Fibroblast of peridontal ligament (primary cell): ENCODE results near the gene PANK1.

Experiments
- DNase-seq: peaks from one replicate; pipeline ENCODE4 v3.0.0-alpha.2; 2010; ENCODE audit errors: extremely low read depth

PANK1 gene

GRCh38 chr10:89651916-89652573 is 7.0 kb upstream of the PANK1 start:
- no peak for DNase-seq

DNA sequence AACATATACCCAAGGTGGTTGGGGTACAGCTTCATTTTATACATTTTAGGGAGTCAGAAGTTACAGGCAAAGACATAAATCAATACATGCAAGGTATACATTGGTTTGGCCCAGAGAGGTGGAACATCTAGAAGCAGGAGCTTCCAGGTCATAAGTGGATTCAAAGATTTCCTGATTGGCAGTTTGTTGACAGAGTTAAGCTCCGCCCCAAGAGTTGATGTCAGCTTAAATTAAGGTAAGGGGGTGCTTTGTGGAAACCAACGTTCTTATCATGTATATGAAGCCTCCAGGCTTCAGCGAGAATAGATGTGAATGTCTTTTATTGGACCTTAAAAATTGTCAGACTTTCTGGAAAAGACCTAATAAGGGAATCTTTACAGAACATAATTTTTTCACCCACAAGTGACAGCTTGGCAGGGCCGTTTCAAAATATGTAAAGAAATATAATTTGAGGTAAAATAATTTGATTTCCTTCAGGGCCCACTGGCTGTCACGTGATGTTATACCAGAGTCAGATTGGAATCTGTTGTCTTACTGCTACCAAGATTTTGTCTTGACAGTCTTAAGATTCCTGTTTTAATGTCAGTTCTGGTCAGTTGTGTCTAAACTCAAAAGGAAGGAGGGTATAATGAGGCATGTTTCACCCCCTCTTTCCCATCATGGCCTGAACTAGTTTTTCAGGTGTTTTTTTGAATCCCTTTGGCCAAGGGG is 6.3 kb upstream of the PANK1 start:
- no peak for DNase-seq

DNA sequence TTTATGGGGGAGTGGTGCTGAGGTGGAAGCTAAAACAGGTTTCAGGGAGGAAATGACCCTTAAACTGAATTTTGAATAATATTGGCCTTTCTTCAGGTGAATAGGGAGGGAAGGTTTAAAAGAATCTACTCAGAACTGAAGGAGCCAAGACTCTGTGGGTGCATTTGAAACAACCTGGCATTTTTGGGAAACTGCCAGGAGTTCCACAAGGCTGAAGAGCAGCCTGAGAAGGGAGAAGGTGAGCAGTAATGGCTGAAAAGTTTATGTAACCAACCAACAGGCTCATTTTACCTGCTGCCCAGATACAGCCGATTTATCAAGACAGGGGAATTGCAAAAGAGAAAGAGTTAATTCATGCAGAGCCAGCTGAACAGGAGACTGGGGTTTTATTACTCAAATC is 4.0 kb upstream of the PANK1 start:
- no peak for DNase-seq

DNA sequence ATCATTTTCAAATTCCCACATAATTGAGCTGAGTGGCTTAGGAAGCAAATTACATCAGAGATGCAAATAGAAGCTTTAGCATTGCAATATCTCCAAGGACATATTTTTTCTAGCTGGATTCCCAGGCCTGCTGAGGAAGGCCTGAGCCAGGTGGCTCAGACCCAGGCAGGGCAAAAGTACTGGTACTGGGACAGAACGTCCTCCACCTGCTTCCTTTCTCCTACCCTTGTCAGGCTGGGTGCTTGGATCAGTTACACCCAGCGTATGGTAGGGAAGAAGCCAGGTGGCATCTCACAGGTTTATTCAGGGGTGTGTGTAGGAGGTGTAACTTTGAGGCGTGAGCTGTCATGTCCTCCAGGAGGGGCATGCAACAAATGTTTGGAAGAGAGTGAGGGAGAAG is 3.0 kb upstream of the PANK1 start:
- no peak for DNase-seq

GRCh38 chr10:89646889-89647657 is 2.0 kb upstream of the PANK1 start:
- no peak for DNase-seq

DNA sequence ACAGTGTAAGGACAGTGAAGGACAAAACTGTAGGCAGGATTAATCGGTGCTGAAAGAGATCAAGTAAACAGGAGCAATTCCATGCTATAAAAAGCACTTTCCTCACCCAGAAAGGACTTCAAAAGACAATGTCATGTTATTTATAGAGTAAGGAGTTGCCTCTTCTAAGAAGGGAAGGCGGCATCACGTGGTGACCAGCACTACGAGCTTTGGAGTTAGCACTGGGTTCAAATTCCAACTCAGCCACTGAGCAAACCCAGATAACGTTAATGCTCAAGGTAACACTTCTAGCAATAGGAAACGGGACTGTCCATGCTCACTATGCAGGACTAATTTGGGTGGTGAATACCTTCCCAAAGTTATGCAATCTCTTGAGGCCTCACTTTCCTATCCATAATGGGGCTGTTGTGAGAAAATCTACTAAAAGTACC is 715 bp upstream of the PANK1 start:
- DNase-seq, result no peak

GRCh38 chr10:89644691-89644966 is 413 bp downstream of the PANK1 start:
- DNase-seq, result no peak

- DNase-seq, result peak; percentile 96
Measured at GRCh38 chr10:89643812-89644690, 991 bp downstream of the PANK1 start.

DNA sequence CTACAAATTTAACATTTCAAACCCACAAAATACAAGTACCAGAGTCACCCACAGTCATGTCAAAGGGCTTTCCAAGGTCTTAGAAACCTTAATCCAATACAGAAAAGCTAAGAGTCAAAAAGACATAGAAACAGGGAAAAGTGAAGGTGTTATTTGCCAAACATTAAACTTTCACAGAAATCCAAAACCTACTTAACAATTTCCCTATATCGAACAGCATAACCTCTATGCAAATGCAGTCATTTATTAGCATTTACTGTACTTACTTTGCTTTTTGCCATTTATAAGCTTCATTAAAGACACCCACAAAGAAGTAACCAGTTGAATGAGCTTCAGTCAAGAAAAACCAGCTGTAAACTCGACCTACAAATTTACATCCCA is 1.6 kb downstream of the PANK1 start:
- DNase-seq, result no peak

- no peak for DNase-seq
Measured at GRCh38 chr10:89642193-89642592, 2.8 kb downstream of the PANK1 start.

GRCh38 chr10:89640241-89640640 is 4.8 kb downstream of the PANK1 start:
- DNase-seq, result no peak

GRCh38 chr10:89639326-89639725 is 5.7 kb downstream of the PANK1 start:
- DNase-seq, result no peak

- no peak for DNase-seq
Measured at GRCh38 chr10:89637113-89637512, 7.9 kb downstream of the PANK1 start.

- DNase-seq, result no peak
Measured at GRCh38 chr10:89634637-89635036, 10.4 kb downstream of the PANK1 start.

DNA sequence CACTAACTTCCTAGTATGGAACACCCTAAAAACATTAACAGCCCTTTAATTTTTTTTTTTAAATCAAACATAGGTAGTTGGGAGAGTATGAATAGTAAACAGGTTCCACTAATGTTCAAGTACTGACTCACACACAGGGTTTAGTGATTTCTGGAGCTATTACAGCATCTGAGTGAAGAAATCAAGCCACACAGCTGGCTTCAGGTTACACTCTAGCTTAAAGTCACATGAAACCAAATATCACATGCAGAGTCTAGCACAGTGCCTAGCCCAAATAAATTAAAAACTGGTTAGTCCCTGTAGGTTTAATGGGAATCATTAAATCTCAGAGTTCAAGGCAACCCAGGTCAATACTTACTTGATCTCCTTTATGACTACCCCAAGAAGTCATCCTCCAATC is 11.6 kb downstream of the PANK1 start:
- DNase-seq, result peak; percentile 91

DNA sequence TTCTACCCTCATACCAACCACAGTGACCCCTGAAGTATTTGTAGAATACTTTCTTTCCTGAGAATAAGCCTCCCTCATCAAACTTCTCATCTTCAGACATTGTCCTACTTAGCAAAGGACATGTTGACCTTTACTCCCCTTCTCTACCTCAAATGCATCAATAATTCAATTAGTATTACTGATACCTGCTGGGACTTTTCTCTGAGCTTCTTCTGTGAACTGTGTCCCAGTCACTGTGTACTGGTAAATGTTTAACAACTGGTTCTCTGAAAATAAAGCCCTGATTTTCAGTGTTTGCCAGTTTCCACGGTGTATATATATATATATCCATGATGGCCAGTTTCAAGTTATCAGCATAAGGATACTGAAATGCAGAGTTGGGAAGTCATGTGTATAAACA is 12.2 kb downstream of the PANK1 start:
- DNase-seq, result no peak

DNA sequence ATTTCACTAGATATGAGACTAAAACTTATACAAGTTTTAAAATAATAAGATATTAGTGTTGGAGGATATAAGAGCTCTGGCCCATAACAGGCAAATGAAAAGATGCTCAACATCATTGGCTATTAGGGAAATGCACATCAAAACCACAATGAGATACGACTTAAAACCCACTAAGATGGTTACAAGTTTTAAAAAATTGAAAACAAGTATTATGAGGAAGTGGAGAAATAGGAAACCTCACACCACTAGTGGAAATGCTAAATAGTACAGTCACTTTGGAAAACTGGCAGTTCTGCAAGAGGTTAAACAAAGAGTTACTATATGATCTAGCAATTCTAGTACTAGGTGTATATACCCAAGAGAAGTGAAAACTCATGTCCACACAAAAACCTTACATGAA is 17.2 kb downstream of the PANK1 start:
- DNase-seq, result no peak

- DNase-seq, result peak; percentile 54
Measured at GRCh38 chr10:89625041-89625765, 19.8 kb downstream of the PANK1 start.

- no peak for DNase-seq
Measured at GRCh38 chr10:89624020-89624419, 21.0 kb downstream of the PANK1 start.

- DNase-seq, result peak; percentile 56
Measured at GRCh38 chr10:89622151-89622550, 22.9 kb downstream of the PANK1 start.

- DNase-seq, result no peak
Measured at GRCh38 chr10:89621438-89621837, 23.6 kb downstream of the PANK1 start.
